AG08395 (cell line): ENCODE data around the gene DMRTA1.
"Not testable (repeated sequence)": the region's sequence is repeated elsewhere in the genome, so short reads cannot be mapped to it uniquely, and the experiment has no call there.

Experiments used
- DNase-seq: peaks from one replicate; pipeline ENCODE4 v3.0.0; 2012; ENCODE audit warnings: mixed read lengths, low spot score

Gene DMRTA1, protein sequence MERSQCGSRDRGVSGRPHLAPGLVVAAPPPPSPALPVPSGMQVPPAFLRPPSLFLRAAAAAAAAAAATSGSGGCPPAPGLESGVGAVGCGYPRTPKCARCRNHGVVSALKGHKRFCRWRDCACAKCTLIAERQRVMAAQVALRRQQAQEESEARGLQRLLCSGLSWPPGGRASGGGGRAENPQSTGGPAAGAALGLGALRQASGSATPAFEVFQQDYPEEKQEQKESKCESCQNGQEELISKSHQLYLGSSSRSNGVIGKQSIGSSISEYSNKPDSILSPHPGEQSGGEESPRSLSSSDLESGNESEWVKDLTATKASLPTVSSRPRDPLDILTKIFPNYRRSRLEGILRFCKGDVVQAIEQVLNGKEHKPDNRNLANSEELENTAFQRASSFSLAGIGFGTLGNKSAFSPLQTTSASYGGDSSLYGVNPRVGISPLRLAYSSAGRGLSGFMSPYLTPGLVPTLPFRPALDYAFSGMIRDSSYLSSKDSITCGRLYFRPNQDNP

GRCh38 chr9:22446589-22446949 lies at the start of gene DMRTA1:
Gene DMRTA1 (plus strand): TSS chr9:22446824. CDS start chr9:22447066, 242 bp downstream.
- peak; percentile 64 for DNase-seq

DNA sequence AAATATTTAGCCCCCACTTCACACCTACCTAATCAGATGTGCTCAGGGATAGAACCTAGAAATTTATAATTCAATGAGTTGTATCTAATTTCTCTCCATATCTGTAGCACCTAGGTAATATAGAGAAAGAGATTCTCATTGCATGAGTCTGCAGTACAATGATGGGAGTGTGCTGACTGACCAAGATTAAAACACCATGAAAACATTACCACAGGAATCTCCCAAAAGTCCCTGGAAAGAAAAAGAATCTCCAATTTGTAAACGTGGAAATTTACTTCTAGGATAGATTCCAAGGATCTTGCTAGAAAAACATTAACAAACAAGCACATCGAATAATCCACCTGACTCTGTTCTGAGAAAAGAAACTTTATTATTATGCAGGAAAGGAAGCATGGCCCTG lies 45.0 kb upstream of the DMRTA1 start:
- no peak for DNase-seq

GRCh38 chr9:22405869-22406659 lies 40.6 kb upstream of the DMRTA1 start:
- DNase-seq = no peak

- DNase-seq = no peak
Measured at GRCh38 chr9:22413884-22414283, 32.7 kb upstream of the DMRTA1 start.

DNA sequence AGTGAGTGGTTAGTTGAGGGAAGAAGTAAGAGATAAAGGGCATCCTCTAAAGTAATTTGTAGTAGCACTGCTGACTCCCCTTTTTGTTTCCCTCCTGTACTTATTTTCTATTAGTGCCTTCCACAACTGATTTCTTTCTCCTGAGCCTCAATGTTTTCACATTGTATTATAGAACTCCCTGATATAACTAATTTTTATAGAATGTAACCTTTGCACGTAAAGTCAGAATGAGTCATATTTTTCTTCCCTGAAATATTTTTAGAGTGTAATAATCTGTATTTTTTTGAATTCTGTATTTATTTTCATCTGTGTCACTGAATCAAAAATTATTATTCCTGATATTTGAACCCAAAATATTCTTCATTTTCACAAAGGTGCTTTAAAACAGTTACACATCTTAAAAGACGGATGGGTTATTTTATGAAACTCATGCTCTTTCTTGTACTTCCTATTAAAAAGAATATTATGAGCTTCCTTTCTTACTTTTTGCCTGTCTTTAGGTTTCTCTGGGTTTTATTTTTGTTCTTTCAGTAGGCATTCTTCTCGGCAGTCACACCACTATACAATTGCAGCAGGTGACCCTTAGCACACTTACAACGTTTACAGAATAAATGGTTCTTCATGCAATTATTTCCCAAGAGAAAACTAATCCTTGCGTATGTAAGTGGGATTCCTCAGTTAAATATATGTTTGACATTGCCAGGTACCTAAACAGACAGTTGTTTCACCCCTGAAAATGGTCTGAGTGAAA lies 30.5 kb upstream of the DMRTA1 start:
- DNase-seq = no peak

DNA sequence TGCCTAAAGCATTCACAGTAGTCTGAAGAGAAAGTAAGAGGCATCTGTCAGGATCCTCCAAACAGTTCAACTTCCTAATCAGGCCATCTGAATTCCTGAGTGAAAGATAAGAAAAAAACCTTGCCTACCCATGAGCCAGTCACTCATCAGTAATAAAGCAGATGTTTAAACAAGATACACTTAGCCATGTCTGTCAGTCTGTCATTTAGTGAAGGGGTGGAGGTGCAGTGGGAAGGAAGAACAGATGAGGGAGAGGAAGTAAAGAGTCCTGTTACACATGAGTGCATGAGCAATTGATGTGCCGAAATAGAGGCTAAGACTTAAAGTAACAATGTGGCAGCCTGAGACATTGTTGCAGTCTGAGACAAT lies 29.9 kb upstream of the DMRTA1 start:
- no peak for DNase-seq

GRCh38 chr9:22423566-22423965 lies 23.1 kb upstream of the DMRTA1 start:
- no peak for DNase-seq

DNA sequence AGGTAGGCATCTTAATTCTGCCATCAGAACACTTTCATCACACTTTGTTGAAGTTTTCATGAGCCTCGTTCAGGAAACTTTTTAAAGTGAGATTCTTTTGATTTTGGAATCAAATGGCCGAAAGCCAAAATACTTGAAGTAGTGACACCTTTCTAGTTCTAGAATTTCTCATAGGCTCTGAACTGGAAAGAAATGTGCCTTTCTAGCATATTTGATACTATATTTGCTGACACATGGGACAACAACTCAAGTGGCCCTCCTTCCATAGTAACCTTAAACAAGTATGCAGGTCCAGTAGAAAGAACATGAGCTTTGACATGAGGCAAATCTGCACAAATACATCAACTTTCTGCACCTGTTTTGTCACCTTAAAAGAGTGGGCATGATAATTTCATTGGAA lies 22.0 kb upstream of the DMRTA1 start:
- no peak for DNase-seq

GRCh38 chr9:22425551-22425950 lies 21.1 kb upstream of the DMRTA1 start:
- no peak for DNase-seq

GRCh38 chr9:22427226-22427880 lies 19.3 kb upstream of the DMRTA1 start:
- DNase-seq = no peak

GRCh38 chr9:22433691-22434090 lies 12.9 kb upstream of the DMRTA1 start:
- no peak for DNase-seq

DNA sequence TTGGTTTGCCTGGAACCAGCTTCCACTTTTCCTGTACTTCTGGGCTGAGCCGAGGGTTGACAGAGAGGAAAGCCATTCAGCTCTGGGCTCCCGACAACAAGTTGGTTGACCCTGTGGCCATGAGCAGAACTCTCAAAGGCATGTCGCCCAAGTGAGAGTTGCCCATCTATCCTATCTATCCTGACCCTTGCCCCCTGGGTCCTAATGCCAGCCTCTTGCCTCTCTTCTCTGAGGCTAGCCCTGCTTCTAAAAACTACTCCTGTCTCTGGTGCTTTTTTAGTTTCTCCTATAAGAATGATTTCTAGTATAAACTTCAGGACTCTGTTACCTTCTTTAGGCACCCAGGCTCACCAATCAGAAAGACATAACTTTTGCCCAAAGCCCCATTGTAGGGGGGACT lies 11.4 kb upstream of the DMRTA1 start:
- not testable (repeated sequence) for DNase-seq

GRCh38 chr9:22437461-22438067 lies 9.1 kb upstream of the DMRTA1 start:
- not testable (repeated sequence) for DNase-seq

GRCh38 chr9:22440841-22441240 lies 5.8 kb upstream of the DMRTA1 start:
- DNase-seq = no peak

DNA sequence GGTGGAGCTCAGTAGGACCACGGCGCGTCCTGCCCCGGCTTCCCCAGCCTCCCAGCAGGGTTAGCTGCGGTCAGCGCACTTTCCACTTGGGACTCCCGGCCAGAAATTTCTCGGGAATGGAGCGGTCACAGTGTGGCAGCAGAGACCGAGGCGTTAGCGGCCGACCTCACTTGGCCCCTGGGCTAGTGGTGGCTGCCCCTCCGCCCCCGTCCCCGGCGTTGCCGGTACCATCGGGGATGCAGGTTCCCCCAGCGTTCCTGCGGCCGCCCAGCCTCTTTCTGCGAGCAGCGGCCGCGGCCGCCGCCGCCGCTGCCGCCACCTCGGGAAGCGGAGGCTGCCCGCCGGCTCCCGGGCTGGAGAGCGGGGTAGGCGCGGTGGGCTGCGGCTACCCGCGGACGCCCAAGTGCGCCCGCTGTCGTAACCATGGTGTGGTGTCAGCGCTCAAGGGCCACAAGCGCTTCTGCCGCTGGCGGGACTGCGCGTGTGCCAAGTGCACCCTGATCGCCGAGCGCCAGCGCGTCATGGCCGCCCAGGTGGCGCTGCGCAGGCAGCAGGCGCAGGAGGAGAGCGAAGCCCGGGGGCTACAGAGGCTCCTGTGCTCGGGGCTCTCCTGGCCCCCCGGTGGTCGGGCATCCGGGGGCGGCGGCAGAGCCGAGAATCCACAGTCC lies 460 bp downstream of the DMRTA1 start:
- DNase-seq = peak; percentile 29

DNA sequence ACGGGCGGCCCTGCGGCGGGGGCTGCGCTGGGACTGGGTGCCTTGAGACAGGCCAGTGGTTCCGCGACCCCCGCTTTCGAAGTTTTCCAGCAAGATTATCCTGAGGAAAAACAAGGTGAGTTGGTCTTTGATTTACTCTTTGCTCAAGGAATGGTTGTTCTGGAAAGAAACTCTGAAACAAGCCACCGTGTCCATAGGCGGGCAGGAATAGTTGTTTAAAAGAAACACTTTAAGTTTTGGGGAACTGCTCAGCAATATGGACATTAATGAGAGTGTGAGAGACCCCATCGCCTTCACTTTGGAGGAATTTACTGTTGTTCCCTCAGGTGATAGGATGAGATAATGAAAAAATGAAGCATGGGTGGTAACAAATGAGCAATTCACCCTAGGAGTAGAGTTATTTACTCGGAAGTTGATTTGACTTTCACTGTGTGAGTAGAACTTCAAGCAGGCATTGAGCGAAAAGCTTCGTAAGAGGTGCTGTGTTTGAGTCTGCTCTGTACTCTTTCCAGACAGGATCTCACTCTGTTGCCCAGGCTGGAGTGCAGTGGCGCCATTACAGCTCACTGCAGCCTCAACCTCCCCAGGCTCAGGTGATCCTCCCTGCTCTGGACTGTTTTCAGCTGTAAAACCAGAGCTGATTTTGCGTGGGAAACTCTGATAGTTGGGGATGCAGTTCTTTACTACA lies 1.1 kb downstream of the DMRTA1 start:
- DNase-seq = no peak

- no peak for DNase-seq
Measured at GRCh38 chr9:22449719-22450118, 3.1 kb downstream of the DMRTA1 start.

GRCh38 chr9:22452415-22453010 lies 5.9 kb downstream of the DMRTA1 start:
- DNase-seq = peak; percentile 8

DNA sequence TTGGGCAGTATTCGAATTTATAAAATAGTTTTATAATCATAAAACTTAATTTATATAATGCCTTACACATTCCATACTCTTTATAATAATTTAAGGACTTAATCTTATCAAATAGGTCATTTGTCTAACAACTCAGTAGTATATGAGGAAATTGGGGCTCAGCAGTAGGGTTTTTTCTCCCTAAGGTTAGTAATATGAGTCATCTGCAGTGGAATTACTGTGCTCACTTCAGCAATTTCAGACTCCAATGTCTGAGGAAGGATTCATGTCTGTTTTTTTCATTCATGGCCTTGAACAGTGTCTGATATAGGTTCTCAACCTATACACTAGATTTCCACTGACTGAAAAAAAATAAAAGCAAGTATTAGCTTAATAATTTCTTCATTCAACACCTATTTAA lies 7.4 kb downstream of the DMRTA1 start:
- no peak for DNase-seq

- DNase-seq = no peak
Measured at GRCh38 chr9:22455181-22455580, 8.6 kb downstream of the DMRTA1 start.
